Left forelimb (tissue), 1 donor: ENCODE measurements around the gene PLCB3.
"Not testable (repeated sequence)": the region's sequence is repeated elsewhere in the genome, so short reads cannot be mapped to it uniquely, and the experiment has no call there.

Experiments
- DNase-seq: peaks from one replicate; pipeline ENCODE4 v3.0.0-alpha.2; 2018; ENCODE audit warnings: low spot score

PLCB3 gene

DNA sequence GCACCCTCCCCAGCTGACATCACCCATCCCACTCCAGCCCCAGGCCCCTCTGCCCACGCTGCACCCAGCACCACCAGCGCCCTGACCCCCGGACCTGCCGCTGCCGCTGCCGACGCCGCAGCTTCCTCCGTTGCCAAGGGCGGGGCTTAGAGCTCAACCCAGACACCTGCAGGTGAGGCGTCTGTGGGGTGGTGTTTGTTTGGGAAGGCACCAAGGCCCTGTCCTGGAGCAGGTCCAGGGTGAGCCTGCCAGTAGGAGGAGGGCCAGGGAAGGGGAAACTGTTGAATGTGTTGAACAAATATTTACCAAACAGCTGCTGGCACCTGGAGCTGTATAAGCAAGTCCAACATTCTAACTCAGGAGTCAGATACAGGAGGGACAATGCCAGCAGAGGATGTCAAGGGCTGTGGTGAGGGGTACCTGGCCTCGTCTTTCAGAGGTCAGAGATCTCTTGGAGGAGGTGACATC, 13.8 kb upstream of the PLCB3 start:
- DNase-seq = no peak

DNA sequence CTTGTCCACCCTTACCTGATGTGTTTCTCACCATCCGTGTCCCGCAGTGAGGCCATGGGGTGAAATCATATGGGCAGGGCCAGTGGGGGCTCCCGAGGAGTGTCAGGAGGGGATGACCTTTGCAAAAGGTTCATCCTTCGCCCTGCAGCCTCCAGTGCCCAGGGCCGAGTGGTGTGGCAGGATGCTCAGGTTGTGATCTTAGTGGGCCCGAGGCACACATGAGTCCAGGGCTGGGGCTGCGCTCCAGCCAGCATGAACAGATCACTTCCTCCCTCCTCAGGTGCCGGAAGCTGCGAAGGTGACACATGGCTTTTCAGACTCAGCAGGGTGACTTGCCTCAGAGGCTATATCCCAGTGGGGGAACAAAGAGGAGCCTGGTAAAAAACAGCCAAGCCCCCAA, 13.3 kb upstream of the PLCB3 start:
- DNase-seq = no peak

GRCh38 chr11:64238999-64239398, 12.3 kb upstream of the PLCB3 start:
- DNase-seq = no peak

DNA sequence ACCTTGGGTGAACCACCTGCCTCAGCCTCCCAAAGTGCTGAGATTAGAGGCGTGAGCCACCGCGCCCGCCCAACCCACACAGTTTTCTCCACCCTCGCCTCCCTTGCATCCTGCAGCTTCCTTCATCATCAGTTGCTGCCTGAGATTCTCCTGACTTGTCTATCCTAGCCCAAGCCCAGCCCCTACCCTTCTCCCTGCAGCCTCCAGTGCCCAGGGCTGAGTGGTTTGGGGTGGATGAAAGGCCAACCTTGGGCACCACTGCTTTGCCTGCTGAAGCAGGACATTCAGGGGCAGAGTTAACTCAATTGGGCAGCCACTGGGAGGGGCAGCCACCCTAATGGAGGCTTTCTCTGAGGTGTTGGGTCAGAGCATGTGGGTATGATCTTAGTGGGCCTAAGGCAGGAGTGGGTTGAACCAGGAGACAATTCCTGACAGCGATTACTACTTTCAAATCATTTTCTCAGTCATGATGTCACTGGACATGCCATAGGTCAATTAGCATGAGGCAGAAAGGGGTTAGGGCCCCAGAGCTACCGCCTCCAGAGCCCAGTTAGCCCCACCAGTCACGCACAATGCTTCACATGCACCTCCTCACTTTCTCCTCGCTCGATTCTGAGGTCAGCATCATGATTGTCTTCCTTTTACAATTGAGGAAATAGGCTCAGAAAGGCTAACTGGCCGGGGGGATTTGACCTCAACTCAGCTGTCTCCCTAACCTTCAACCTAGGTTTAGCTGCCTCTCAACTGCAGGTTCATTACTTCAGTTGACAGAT, 11.5 kb upstream of the PLCB3 start:
- no peak for DNase-seq

DNA sequence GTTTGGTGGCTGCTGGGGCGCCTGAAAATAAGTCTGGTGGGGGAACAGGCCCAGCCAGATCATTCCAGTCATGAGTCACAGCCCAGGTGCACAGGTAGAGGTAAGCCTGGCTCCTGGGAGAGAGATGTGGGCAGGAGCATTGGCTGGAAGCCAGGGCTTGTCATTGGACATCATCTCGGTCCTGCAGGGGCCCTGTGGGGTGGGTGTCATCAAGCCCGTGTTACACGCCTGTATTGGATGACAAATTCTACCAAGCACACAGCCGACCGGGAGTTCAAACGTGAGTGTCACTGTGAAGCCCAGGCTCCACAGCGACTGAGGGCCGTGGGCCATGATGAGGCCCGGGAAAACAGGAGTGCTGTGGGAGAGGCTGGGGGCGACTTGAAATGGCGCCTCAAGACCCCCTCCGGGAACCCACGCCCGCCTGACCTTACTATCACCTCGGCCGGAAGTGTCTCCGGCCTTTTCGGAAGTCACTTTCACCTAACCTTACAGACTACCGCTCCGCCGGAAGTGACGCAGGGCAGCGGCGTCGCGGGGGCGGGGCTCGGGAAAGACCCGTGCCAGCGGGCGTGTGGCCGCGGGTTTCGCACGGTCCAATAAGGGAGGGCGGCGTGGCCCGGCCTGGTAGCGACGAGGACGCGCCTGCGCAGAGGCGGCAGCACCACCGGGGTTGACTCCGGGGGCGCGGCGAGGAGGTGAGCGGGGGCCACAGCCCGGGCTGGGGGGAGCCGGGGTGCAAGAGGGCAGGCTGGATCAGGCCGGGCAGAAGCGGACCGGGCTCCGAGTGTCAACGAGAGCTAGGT, 10.7 kb upstream of the PLCB3 start, which contains the start of gene FKBP2:
FKBP2 (plus strand) TSS at position 661 of the 806 bp plus-strand sequence. CDS start 1,293 bp downstream, outside the sequence.
- peak; percentile 99 for DNase-seq

DNA sequence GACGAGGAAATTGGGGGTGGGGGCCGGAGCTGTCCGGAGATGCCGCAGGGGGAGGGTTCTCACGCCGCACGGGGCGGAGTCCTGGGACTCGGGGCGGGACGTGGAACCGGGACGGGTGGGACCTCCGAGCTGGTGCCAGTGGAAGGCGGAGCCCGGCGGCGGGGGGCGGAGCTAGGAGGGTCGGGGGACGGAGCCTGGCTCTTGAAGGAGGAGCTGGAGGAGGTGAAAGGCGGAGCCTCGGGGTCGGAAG, 10.2 kb upstream of the PLCB3 start:
- peak; percentile 100 for DNase-seq

DNA sequence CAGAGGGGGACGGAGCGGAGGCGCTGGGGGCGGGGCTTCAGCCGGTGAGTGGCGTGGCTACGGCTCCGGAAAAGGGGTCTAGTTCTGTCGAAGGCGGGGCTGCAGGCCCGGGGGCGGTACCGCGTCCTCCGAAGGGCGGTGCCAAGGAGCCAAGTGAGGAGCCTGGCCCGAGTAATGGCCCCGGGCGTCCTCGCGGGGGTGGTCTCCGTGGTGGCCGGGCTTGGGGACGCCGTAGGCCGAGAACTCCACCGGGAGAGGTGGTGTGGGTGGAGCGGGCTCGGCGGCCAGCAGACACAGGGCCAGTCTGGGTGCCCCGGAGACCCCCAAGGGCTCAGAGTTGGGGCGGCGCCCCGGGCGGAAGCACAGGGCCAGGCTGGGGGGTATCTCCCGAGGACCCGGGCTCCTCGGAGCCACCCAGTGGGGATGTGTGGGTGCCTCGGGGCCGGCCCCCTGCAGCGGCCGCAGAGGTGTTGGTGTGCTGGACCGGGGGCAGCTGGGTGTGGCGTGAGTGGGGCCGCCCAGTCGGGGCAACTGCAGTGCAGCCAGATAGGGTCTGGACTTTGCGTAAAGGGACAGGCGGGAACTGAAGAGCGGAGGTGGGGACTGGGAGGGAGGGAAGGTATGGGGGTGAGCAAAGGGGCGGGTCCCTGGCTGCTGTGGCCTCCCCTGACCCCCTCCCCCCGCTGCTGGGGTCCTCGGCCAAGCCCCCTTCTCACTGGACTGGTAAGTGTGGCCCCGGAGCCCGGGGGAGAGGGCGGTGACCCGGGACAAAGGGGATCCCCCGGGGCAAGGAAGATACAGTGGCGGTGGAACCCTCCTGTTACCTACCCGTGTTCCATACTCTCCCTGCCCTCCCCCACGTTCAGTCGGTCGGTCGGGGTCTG, 9.6 kb upstream of the PLCB3 start:
- no peak for DNase-seq

- DNase-seq = no peak
Observed at GRCh38 chr11:64243236-64243854, 8.0 kb upstream of the PLCB3 start.

DNA sequence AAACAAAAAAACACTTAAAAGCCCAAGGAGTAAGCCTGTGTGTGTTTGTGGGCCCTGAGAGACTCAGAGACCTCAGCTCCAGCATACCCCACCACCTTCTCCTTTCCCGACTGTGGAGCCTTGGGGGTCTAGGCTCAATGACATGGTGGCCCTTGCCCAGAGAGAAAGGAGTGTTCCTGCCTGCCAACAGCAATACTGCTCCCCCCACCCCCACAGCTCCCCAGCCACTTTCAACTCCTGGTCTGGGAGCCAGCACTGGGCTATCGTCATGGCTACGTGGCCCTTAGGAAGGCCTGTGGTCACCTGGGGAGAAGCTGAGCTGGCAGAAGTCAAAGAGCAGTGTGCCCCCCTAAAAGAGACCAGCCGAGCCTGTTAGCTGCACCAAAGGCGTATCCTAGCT, 7.2 kb upstream of the PLCB3 start:
- no peak for DNase-seq

DNA sequence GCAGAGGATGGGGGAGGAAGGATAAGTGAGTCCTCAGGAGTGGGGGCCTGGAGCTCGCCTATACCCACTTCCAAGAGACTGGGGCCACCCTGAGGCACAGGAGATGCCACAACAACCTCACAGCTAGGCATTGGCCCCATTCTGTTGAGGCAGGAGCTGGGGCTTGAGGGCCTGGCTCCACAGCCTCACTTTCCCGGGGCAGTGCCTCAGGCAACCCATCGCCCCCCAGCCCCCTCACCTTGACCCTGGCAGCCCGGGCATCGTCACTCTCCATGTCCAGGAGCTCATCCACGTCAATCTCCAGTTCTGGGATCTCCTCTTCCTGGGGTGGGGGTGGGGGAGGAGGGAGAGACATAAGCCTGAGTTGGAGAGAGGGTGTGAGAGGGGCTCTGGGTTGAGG, 6.4 kb upstream of the PLCB3 start:
- DNase-seq = no peak

- DNase-seq = peak; percentile 85
Observed at GRCh38 chr11:64245401-64245796, 5.9 kb upstream of the PLCB3 start.

DNA sequence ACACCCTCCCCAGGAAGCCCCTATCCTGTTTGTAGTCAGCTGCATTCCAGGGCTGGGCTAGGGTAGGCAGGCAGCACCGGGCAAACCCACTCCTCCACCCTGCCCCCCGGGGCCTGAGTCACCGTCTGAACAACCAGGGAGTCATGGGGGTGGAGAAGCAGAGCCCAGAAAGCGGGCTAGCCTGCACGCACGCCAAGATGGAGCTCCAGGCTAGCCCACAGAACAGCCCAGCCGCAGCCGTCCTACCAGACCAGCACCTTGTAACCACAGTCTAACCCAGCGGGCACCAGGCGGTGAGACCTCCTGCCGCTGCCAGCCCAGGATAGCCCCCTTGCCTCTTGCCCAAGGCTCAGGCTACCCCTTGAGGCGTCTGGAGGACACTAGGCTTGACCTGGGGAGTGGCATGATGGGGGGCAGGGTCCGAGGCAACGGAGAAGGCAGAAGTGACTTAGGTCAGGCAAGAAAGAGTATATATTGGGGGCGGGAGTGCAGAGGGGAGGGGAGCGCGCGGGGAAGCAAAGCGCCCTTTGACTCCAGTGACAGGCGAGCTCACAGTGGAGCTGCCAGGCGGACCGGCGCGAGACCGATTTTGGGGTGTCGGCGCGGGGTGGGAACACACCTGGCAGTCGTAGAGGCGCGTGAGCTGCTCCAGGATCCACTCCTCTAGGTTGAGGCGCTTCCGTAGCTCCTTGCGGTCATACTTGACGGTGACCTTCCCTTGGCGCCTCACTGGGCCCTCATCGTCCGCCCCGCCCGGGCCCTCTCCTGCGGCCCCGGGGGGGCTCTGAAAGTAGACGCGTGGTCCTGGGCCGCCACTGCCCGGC, 5.3 kb upstream of the PLCB3 start:
- peak; percentile 84 for DNase-seq

DNA sequence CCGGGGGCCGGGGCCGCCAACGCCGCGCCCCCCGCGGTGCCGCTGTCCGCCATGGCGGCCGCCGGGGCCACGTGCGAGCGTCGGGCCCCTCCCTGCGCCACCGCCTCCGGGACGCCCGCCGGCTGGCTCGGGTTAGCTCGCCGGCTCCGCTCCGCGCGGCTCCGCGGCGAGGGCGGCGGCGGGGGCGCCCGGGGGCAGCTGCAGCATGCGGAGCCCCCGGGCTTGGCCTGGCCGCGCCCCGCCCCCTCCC, 4.8 kb upstream of the PLCB3 start:
- not testable (repeated sequence) for DNase-seq

DNA sequence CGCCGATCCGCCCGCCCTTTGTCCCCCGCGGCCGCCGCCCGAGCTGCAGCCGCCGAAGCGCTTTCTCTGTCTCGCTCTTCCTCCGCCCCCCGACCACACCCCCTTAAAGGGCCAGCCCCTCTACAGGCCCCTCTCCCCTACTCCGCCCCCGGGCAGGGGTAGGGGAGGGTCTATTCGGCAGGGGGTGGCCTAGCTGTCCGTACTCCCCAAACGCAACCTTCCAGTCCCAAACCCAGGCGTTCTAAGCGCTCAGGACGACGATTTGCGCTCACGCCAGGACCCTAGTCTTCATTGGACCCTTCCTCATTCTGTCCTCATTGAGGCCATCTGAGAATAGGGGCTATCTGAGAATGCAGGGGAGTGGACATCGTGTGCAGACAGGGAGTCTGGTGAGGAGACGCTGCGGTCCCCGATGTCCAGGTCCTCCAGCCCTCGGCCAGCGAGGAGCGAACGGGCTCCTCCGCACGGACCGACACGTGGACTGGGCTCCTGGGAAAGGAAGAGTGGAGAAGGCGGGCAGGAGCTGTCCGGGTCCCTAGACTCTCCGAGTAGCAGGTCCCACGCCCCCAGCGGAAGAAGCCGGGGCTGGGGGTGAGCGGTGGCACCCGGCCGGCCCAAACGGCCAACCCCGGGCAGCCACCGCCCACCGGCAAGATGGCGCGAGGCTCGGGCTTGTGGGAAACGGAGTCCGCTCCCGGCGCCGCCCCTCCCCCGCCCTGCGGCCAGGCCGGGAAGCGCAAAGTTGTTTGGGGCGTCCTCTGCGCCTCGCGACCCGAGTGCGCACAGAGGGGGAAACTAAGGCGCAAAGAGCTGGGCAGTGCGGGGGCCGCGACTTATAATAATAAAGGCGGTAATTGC, 4.2 kb upstream of the PLCB3 start, which contains the start of gene PPP1R14B:
PPP1R14B (minus strand) TSS at position 73 of the 858 bp plus-strand sequence. CDS start 270 bp downstream, outside the sequence.
- DNase-seq = peak; percentile 91

GRCh38 chr11:64247729-64248531, 3.4 kb upstream of the PLCB3 start:
- no peak for DNase-seq

- DNase-seq = no peak
Observed at GRCh38 chr11:64248578-64248977, 2.8 kb upstream of the PLCB3 start.

GRCh38 chr11:64249038-64249437, 2.3 kb upstream of the PLCB3 start:
- DNase-seq = no peak

- no peak for DNase-seq
Observed at GRCh38 chr11:64249563-64250414, 1.5 kb upstream of the PLCB3 start.
